ENCODE measurements around the gene TMEM44. TPM values are rescaled to one million over a fixed set of nuclear protein-coding genes. Genes with fewer than 3 reads are reported as not detected.
"Not testable (repeated sequence)": the region's sequence is repeated elsewhere in the genome, so short reads cannot be mapped to it uniquely, and the experiment has no call there.

Gene TMEM44
- total and polyA plus RNA-seq, 11 donors: 3.8 to 8.5 (median 4.7) TPM

DNA sequence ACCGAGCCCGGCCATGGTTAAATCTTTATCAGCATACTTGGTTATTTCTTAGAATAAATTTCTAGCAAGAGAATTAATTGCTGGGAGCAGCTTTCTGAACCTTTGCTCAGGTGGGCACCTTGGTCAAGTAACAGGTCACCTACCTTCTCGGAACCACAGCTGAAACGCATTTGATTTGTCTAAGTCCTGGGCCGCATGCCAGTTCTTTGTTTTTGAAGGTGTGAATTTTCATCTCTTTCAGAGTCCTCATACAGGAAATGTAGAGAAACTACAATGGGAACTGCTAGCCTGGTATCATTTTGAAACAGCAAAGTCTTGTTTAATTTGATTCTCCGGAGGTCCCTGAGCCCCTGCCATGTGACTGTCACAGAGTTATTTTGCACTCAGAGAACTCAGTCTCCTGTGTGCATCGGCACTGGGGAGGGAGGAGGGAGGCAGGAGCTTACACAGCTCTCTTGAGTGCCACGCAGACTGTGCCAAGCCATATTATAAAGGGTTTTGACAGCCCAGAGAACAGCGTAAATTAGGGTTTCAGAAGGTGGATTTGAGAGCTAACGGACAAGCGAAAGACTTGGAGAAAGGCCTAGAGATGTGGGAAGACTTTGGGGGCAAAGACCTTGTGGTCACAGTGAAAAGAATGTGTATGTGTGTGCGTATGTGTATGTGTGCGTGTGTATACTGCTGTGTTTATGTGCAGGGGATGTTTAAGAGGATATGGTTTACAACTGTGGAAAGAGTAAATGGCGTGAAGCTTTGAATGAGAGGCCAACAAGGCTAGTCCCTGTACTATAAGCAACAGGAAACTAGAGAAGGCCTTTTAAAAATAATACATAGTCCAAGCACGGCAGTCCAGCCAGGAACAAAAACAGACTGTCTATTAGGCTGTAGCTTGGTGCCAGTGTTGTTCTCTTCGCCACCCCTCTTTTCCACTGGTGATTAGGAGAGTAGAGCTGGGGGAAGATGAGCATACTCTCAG lies 84.6 kb downstream of the TMEM44 start:
- peaks cover 0 to 8% (median 0%) of the 10 kb centered on the region in 12 donors for H3K9me3 ChIP-seq
- H3K4me3 ChIP-seq: no peak overlapping the region
- no peaks in the 10 kb centered on the region for H3K27me3 ChIP-seq
- H3K4me1 ChIP-seq: peaks cover 0 to 23% (median 6%) of the 10 kb centered on the region in 12 donors
- TF ChIP-seq, protein P1, sequence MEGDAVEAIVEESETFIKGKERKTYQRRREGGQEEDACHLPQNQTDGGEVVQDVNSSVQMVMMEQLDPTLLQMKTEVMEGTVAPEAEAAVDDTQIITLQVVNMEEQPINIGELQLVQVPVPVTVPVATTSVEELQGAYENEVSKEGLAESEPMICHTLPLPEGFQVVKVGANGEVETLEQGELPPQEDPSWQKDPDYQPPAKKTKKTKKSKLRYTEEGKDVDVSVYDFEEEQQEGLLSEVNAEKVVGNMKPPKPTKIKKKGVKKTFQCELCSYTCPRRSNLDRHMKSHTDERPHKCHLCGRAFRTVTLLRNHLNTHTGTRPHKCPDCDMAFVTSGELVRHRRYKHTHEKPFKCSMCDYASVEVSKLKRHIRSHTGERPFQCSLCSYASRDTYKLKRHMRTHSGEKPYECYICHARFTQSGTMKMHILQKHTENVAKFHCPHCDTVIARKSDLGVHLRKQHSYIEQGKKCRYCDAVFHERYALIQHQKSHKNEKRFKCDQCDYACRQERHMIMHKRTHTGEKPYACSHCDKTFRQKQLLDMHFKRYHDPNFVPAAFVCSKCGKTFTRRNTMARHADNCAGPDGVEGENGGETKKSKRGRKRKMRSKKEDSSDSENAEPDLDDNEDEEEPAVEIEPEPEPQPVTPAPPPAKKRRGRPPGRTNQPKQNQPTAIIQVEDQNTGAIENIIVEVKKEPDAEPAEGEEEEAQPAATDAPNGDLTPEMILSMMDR (IDR thresholded peaks at IDR 0.05): no peak
- no peak for TF ChIP-seq POLR2A (IDR thresholded peaks at IDR 0.05)
- H3K27ac ChIP-seq: peak overlapping the region in 7 of 12 donors; percentile 20 to 78 (median 60)
- ATAC-seq (peak; percentile 37 to 70 (median 64)), DNase-seq (no peak)
- no peaks in the 10 kb centered on the region for H3K36me3 ChIP-seq
- intact Hi-C loops (cut with DNase I): no loop called here
- 51 to 62% (median 58%) methylated on average over 16 of the region's 16 CpGs for whole genome bisulfite sequencing, 4 donors

GRCh38 chr3:194547042-194547441 lies 86.2 kb downstream of the TMEM44 start:
- no peak for TF ChIP-seq POLR2A (IDR thresholded peaks at IDR 0.05)
- TF ChIP-seq, protein P1 (IDR thresholded peaks at IDR 0.05): no peak
- Histone ChIP-seq H3K4me1 (peaks cover 0 to 23% (median 6%) of the 10 kb centered on the region in 12 donors), H3K27me3 (no peaks in the 10 kb centered on the region), H3K4me3 (no peak overlapping the region), H3K36me3 (no peaks in the 10 kb centered on the region), H3K27ac (no peak overlapping the region), H3K9me3 (peaks cover 0 to 8% (median 0%) of the 10 kb centered on the region in 12 donors)
- DNase-seq (no peak), ATAC-seq (no peak)
- intact Hi-C loops (cut with DNase I): no loop called here
- WGBS, 4 donors: 61 to 81% (median 64%) methylated on average over 3 of the region's 3 CpGs

DNA sequence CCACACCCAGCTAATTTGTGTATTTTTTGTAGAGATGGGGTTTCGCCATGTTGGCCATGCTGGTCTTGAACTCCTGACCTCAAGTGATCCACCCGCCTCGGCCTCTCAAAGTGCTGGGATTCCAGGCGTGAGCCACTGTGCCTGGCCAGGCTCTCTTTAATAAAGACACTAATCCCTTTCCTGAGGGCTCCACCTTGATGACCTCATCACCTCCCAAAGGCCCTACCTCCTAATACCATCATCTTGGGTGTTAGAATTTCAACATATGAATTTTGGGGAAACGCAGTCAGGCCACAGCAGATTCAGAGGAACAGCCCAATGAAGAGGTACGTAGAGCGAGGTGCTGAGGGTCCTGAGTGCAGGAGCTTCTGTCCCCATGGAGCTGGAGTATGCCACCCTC lies 87.7 kb downstream of the TMEM44 start:
- WGBS, 4 donors: 95 to 98% (median 96%) methylated on average over 7 of the region's 7 CpGs
- intact Hi-C loops (cut with DNase I); H3K4me3 ChIP-seq; H3K36me3 ChIP-seq; DNase-seq; H3K9me3 ChIP-seq; ATAC-seq; H3K27me3 ChIP-seq; H3K27ac ChIP-seq: not testable (repeated sequence)
- H3K4me1 ChIP-seq: peaks cover 0 to 21% (median 7%) of the 10 kb centered on the region in 12 donors

DNA sequence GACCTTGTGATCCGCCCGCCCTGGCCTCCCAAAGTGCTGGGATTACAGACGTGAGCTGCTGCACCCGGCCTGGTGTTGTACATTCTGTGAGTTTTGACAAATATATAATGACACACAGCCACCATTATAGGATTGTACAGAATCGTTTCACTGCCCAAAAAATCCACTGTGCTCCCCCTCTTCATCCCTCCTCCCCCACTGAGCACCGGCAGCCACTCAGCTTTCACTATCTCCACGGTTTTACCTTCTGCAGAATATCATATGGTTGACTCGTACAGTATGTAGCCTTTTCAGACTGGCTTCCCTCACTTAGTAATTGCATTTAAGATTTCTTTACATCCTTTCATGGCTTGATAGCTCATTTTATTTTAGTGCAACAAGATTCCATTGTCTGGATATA lies 89.7 kb downstream of the TMEM44 start:
- 85 to 91% (median 89%) methylated on average over 8 of the region's 8 CpGs for WGBS, 4 donors
- Histone ChIP-seq H3K4me3 (no peak overlapping the region), H3K4me1 (peaks cover 0 to 12% (median 2%) of the 10 kb centered on the region in 12 donors), H3K9me3 (peaks cover 0 to 8% (median 0%) of the 10 kb centered on the region in 12 donors), H3K27me3 (no peaks in the 10 kb centered on the region), H3K27ac (no peak overlapping the region), H3K36me3 (no peaks in the 10 kb centered on the region)
- TF ChIP-seq POLR2A (IDR thresholded peaks at IDR 0.05): no peak
- TF ChIP-seq, protein P1 (IDR thresholded peaks at IDR 0.05): no peak
- no peak for ATAC-seq
- intact Hi-C loops (cut with DNase I): no loop called here
- DNase-seq: no peak

Measured in heart left ventricle (tissue), 16 donors.